Retinal pigment epithelial cell (primary cell): Measurements from ENCODE around the gene UCK1.

ENCODE experiments used
- DNase-seq: peaks from one replicate; pipeline ENCODE4 v3.0.0-alpha.2; 2010; ENCODE audit warnings: low read depth
- H3K4me3 ChIP-seq: 2 replicates; pipeline ENCODE4 v1.5.1; 2011; ENCODE audit warnings: mild to moderate bottlenecking, low read length, control low read depth, moderate library complexity
- TF ChIP-seq, protein P1 (sequence below): conservative IDR thresholded peaks from 2 replicates; pipeline ENCODE4 v1.5.1; 2011; ENCODE audit warnings: low read depth, low read length, control low read depth, inconsistent platforms

Gene UCK1

DNA sequence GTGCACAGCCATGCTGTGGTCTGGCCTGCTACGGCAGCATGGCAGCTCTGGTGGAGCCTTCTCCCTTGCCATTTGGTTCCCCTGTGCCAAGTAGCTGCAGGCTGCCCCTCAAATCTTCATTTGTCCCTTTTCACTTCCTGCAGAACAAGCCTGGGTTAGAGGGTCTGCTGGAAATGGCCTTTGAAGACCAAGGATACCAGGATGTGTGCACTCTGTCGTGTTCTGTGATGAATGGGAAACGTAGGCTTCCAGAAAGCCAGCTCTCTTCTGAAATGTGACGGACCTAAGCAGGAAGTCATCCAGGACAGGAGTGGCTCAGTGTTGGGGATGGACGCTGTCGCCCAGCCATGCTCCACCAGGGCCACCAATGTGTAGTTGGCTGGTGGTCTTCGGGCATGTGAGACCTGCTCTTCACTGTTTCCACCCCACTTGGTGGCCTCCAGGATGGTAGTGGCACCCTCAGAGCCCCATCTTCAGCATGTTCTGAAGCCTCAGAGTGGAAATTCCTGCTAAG lies 31.8 kb downstream of the UCK1 start:
- no peak for DNase-seq
- H3K4me3 ChIP-seq = no peak overlapping the region
- TF ChIP-seq, protein P1, sequence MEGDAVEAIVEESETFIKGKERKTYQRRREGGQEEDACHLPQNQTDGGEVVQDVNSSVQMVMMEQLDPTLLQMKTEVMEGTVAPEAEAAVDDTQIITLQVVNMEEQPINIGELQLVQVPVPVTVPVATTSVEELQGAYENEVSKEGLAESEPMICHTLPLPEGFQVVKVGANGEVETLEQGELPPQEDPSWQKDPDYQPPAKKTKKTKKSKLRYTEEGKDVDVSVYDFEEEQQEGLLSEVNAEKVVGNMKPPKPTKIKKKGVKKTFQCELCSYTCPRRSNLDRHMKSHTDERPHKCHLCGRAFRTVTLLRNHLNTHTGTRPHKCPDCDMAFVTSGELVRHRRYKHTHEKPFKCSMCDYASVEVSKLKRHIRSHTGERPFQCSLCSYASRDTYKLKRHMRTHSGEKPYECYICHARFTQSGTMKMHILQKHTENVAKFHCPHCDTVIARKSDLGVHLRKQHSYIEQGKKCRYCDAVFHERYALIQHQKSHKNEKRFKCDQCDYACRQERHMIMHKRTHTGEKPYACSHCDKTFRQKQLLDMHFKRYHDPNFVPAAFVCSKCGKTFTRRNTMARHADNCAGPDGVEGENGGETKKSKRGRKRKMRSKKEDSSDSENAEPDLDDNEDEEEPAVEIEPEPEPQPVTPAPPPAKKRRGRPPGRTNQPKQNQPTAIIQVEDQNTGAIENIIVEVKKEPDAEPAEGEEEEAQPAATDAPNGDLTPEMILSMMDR = no peak

DNA sequence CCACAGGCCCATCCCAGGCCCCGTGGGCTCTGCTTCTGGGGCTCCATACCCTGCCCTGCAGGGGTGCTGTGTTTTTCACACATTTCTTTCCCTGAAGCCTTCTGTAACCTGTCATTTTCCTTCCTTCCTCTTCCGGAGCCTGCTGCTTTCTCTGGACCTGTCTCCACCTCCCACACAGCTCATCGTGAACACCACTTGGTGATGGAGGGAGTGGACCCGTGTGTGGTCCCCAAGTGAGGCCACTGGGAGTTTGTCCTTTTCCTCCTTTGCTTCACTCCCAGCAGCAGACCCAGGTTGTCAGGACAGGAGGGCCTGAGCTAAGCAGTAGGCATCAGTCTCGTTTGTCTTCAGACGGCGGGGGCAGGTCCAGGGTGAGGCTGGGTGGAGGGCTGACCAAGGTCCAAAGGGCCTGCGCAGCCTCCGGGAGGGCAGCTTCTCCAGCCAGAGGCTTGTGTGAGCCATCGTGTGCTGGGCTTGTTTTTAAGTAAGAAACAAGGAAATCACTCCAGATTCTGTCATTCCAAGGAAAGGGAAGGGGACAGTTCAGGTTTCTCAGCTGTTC lies 34.1 kb downstream of the UCK1 start:
- H3K4me3 ChIP-seq = no peak overlapping the region
- DNase-seq = no peak
- TF ChIP-seq, protein P1 = no peak

DNA sequence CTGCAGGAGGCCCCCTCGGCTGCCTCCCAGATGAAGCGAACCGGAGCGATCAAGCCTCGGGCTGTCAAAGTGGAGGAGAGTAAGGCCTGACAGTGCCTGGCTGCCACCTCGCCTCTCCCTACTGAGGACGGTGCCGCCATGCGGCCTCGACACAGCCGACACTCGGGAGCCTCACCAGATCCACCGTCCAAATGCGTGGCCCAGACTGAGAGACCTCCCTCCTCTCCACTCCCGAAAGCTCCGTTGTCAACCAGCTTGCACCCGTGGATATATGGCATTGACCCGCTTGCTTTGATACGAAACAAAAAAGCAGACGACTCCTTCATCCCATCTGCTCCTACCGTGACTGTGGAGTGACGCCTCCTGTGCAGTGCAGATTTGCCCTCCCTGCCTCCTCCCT lies 35.3 kb downstream of the UCK1 start:
- TF ChIP-seq, protein P1 = no peak
- no peak overlapping the region for H3K4me3 ChIP-seq
- no peak for DNase-seq

DNA sequence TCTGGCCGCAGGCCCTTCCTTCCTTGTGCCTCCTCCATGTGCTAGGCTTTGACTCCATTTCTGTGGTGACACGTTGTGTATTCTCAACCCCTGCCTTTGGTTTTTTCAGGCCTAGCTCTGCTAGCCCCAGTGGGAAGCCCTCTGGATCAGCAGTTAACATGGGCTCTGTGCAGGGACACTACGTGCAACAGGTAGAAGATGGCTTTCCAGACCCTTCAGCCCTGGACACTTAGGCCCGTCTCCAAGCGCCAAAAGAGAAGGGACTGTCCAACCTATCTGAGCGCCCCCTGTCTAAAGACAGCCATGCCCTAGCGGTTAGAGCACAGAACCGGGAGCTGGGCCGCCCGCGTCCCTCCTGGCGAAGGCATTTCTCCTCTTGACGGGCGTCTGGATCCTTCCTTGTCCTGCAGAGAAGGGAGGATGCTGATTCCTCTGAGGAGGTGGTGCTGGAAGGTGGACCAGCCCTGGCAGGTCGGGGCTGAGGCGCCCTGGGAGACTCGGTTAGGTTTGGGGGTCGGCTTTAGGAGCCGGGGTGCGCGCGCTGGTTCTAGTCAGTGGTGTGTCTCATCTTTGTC lies 36.7 kb downstream of the UCK1 start:
- H3K4me3 ChIP-seq = no peak overlapping the region
- DNase-seq = no peak
- TF ChIP-seq, protein P1 = no peak

DNA sequence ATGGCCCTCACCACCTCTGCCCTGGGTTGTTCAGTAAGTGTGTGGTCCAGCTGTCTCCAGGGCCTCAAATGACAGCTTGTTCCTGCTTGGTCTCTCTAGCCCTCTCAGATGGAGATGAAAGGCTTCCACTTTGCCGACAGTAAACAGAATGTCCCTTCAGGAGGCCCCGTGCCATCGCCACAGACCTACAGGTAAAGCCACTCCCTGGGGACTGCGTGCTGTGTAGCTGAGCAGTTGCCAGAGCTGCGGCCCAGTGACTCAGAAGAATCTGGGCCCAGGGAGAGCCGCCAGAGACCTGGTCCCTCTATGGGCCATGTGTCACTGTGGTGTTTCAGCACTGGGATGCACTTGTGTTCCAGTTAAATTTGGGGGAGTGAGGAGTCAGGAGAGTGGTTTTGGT lies 39.0 kb downstream of the UCK1 start:
- H3K4me3 ChIP-seq = no peak overlapping the region
- no peak for DNase-seq
- TF ChIP-seq, protein P1 = no peak

DNA sequence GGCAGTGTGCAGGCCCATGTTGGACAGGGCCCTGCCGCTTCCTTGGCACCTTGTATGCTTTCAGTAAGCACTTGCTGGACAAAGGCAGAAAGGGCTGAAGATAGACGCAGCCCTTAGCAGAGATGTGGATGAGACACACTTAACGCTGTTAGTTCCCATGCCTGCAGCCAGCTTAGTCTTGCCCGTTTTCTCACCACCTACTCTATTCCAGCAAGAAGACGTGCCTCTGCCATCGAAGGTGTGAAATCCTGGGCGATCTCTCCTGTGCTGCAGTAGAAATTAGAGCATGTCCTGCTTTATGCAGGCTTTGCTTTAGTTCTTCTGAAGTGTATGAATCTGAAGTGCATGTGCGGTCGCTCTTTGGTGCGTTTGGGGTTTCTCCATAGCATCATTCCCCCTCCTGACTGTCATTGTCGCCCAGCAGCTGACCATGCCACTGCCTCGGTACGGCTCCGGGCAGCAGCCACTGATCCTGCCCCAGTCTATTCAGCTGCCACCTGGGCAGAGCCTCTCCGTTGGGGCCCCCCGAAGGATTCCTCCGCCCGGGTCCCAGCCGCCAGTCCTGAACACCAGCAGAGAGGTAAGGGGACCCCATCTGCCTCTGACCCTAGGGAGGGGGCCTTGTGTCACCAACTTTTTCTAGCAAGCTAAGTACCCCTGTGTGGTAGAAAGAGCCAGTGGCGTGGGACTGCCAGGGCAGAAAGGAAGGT lies 39.9 kb downstream of the UCK1 start:
- DNase-seq = no peak
- no peak overlapping the region for H3K4me3 ChIP-seq
- TF ChIP-seq, protein P1 = no peak
